A549 treated with ZK216348 at 1 μM for 4 hours (cell line): ENCODE results near the gene GNG13. TPM values are rescaled to one million over a fixed set of nuclear protein-coding genes. Genes with fewer than 3 reads are reported as not detected.

ENCODE experiments used
- total RNA-seq: library from RNA; stranded (reverse); fragments of 200-300 nt; extraction: Qiagen RNA extraction; gene quantifications from 5 replicates; pipeline ENCODE4 v1.2.3, GENCODE V29; 2022; ENCODE audit warnings: low read depth

The GNG13 gene
- total RNA-seq = not detected in 5 replicates

GRCh38 chr16:799948-800833 lies at the start of gene GNG13:
Gene GNG13, minus strand, starts transcription at chr16:800734. Its CDS starts 1,657 bp downstream, at chr16:799077.

DNA sequence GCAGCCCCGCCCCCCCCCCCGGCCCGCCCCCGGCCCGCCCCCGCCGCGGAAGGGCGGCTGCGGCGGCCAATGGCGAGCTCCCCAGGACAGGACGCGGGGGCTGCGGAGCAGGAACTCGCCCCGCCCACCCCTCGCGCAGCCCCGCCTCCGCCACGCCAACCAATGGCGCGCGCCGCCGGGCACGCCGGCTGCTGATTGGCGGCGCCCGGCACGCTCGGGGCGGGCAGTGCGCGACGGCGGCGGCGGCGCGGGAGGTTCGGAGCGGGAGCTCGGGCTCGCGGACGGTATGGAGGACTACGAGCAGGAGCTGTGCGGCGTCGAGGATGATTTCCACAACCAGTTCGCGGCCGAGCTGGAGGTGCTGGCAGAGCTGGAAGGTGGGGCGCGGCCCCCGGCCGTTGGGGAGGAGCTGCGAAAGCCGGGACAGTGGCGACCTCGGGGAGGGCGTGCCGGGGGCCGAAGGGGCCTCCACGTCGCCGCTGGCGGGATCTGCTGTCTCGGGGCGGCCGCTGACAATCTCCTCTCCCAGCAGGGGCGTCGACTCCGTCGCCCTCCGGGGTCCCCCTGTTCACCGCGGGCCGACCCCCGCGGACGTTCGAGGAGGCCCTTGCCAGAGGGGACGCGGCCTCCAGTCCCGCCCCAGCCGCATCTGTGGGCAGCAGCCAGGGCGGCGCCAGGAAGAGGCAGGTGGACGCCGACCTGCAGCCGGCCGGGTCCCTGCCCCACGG lies 12.0 kb downstream of the GNG13 start, which contains the start of gene CHTF18:
TSS of gene CHTF18 (plus strand) at position 222 of the 728 bp plus-strand sequence. CDS start at position 287, 65 bp downstream.

GRCh38 chr16:787978-788398 lies 12.5 kb downstream of the GNG13 start, which contains the start of gene RPUSD1:
Gene RPUSD1, minus strand, starts transcription at chr16:788381. Its CDS starts 644 bp downstream, at chr16:787737.

GRCh38 chr16:760545-761343 lies 39.8 kb downstream of the GNG13 start, which contains the start of gene MSLN:
Gene MSLN, plus strand, starts transcription at chr16:760734. Its CDS starts 1,947 bp downstream, at chr16:762681.

Other genes starting within 250 kb of the GNG13 start
- 0.11 to 0.20 TPM (median 0.13 TPM) in 4 of 5 replicates, not detected in the other for gene PRR35, start 240.3 kb downstream of the GNG13 start, total RNA-seq
- 0.14 to 0.32 TPM (median 0.19 TPM) in 5 replicates for gene NHLRC4, start 233.7 kb downstream of the GNG13 start, total RNA-seq
- 18.4 to 44.1 TPM (median 36.7 TPM) in 5 replicates for gene PIGQ, start 230.8 kb downstream of the GNG13 start, total RNA-seq
- gene RAB40C, start 210.7 kb downstream of the GNG13 start, total RNA-seq = 9.9 to 20.9 TPM (median 20.2 TPM) in 5 replicates
- 0.18 to 0.26 TPM (median 0.22 TPM) in 4 of 5 replicates, not detected in the other for gene WFIKKN1, start 169.7 kb downstream of the GNG13 start, total RNA-seq
- gene METTL26, start 164.4 kb downstream of the GNG13 start, total RNA-seq = 71.6 to 145 TPM (median 132 TPM) in 5 replicates
- 17.9 to 45.8 TPM (median 40.4 TPM) in 5 replicates for gene MCRIP2, start 158.9 kb downstream of the GNG13 start, total RNA-seq
- 13.9 to 34.9 TPM (median 26.8 TPM) in 5 replicates for gene WDR90, start 151.4 kb downstream of the GNG13 start, total RNA-seq
- 44.9 to 111 TPM (median 98.0 TPM) in 5 replicates for gene RHOT2, start 132.6 kb downstream of the GNG13 start, total RNA-seq
- 0.34 to 1.8 TPM (median 1.4 TPM) in 5 replicates for gene RHBDL1, start 125.1 kb downstream of the GNG13 start, total RNA-seq
- 82.6 to 135 TPM (median 106 TPM) in 5 replicates for gene STUB1, start 120.3 kb downstream of the GNG13 start, total RNA-seq
- gene JMJD8, start 116.4 kb downstream of the GNG13 start, total RNA-seq = 55.5 to 80.8 TPM (median 78.9 TPM) in 5 replicates
- gene WDR24, start 110.3 kb downstream of the GNG13 start, total RNA-seq = 2.9 to 7.7 TPM (median 6.7 TPM) in 5 replicates
- gene FBXL16, start 94.9 kb downstream of the GNG13 start, total RNA-seq = 3.5 to 8.1 TPM (median 7.5 TPM) in 5 replicates
- 66.1 to 229 TPM (median 200 TPM) in 5 replicates for gene METRN, start 85.6 kb downstream of the GNG13 start, total RNA-seq
- 25.7 to 66.6 TPM (median 52.1 TPM) in 5 replicates for gene ANTKMT, start 79.6 kb downstream of the GNG13 start, total RNA-seq
- 4.1 to 7.1 TPM (median 6.2 TPM) in 5 replicates for gene CCDC78, start 74.3 kb downstream of the GNG13 start, total RNA-seq
- 14.3 to 23.8 TPM (median 18.4 TPM) in 5 replicates for gene HAGHL, start 73.6 kb downstream of the GNG13 start, total RNA-seq
- gene CIAO3, start 59.7 kb downstream of the GNG13 start, total RNA-seq = 16.4 to 29.7 TPM (median 25.3 TPM) in 5 replicates
- 2.4 to 4.2 TPM (median 3.2 TPM) in 5 replicates for gene MSLN, start 40.0 kb downstream of the GNG13 start, total RNA-seq
- 28.5 to 57.2 TPM (median 55.7 TPM) in 5 replicates for gene RPUSD1, start 12.4 kb downstream of the GNG13 start, total RNA-seq
- 9.9 to 37.8 TPM (median 24.1 TPM) in 5 replicates for gene CHTF18, start 12.1 kb downstream of the GNG13 start, total RNA-seq
- gene LMF1, start 170.2 kb upstream of the GNG13 start, total RNA-seq = 4.8 to 12.8 TPM (median 8.8 TPM) in 5 replicates
- gene SOX8, start 181.0 kb upstream of the GNG13 start, total RNA-seq = 1.2 to 2.0 TPM (median 1.7 TPM) in 5 replicates